SK-N-SH (cell line): ENCODE data around the gene MTFMT.

Source experiments
- CTCF ChIP-seq: fragments of 200-600 bp; sonication (generic); IDR thresholded peaks from 2 replicates; pipeline ENCODE4 v1.6.1; 2017; ENCODE audit warnings: antibody characterized with exemption, mild to moderate bottlenecking, moderate library complexity
- EP300 ChIP-seq, 2 experiments: IDR thresholded peaks; 2 replicates each; pipeline versions ENCODE4 v1.4.0 to v1.6.1; 2012; ENCODE audit warnings: borderline replicate concordance in 1 of 2, low read depth in 1 of 2, low read length in 1 of 2
- GABPA ChIP-seq: IDR thresholded peaks from 2 replicates; pipeline ENCODE4 v1.4.0; 2012; ENCODE audit warnings: low read depth, mild to moderate bottlenecking
- RCOR1 ChIP-seq: fragments of 150-350 bp; IDR thresholded peaks from 2 replicates; pipeline ENCODE4 v1.6.1; 2017; ENCODE audit warnings: antibody characterized with exemption, low read length
- RXRA ChIP-seq: IDR thresholded peaks from 2 replicates; pipeline ENCODE4 v1.4.0; 2012; ENCODE audit warnings: low read depth, mild to moderate bottlenecking, borderline replicate concordance
- TAF1 ChIP-seq: IDR thresholded peaks from 2 replicates; pipeline ENCODE4 v1.6.1; 2012; ENCODE audit warnings: low read depth, mild to moderate bottlenecking, low read length, moderate library complexity, borderline replicate concordance

GRCh38 chr15:65069179-65069578, 39.7 kb upstream of the MTFMT start:
- TF ChIP-seq RCOR1 (no peak), CTCF (no peak), RXRA (no peak), GABPA (no peak), EP300 (IDR thresholded peaks at IDR 0.05; ENCODE audit: borderline replicate concordance in 1 of 2, low read depth in 1 of 2, low read length in 1 of 2) (no peak), TAF1 (no peak)
